DND-41 (cell line): ENCODE measurements around the gene PHF2.

Source experiments
- CTCF ChIP-seq: IDR thresholded peaks from 2 replicates; pipeline ENCODE4 v1.5.1; 2012; ENCODE audit warnings: borderline replicate concordance, low read length, moderate library complexity, mild to moderate bottlenecking; ENCODE audit not compliant: poor library complexity, severe bottlenecking; ENCODE audit errors: extremely low read depth
- EZH2 ChIP-seq: IDR thresholded peaks from 3 replicates; pipeline ENCODE4 v1.6.1; 2012; ENCODE audit warnings: borderline replicate concordance, low read depth, mild to moderate bottlenecking, moderate library complexity, low read length, inconsistent platforms; ENCODE audit not compliant: severe bottlenecking

- TF ChIP-seq CTCF (no peak), EZH2 (no peak)
These were observed 132.1 kb downstream of the PHF2 start for GRCh38 chr9:93708289-93708986.
